Stimulated activated CD4-positive, alpha-beta T cell treated with anti-CD3 and anti-CD28 coated beads, Interleukin-1b, Interleukin-23, amount 100 ng/mL, for 1 hour (primary cell): ENCODE data around the gene RPS6KA5.
"Not testable (repeated sequence)": the region's sequence is repeated elsewhere in the genome, so short reads cannot be mapped to it uniquely, and the experiment has no call there.

ENCODE experiments used
- DNase-seq, 2 donors: peaks; one replicate each; pipeline ENCODE4 v3.0.0-alpha.2; 2020; ENCODE audit warnings: low read depth in 2 of 2

The RPS6KA5 gene

DNA sequence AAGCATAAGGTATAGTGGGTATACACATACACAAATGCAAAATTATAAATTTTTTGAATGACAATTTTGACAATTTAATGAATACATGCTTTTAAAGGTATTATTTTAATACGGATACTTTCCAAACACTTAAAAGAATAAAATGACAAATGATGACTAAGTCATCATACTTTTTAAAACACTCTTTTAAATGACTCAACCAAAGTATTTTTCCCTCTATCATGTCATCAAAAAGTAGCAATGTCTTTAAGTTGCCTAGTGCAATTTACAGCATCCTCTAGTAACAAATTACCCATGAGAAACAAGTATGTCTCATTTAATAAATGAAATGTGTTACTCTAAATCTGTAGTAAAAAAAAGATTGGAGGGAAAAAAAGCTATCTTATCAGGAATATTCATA is 73.3 kb downstream of the RPS6KA5 start:
- no peak for DNase-seq

DNA sequence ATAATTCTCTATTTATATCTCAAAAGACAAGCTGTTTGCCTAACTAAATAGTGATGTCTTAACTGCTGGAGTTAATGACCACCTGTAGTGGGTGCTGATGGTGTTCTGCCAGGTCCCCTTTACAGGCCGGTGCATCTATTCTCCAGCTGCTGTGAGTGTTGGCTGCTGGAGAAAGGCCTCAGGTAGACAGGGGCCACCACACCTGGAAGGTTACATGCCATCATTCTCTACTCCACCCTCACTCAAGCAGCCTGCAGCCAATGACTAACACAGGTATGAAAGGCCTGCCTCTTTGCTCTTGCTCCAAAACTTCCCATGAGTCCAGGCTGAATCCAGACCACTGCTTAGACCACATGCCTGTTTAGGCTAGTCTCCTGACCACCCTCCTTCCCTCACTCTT is 73.9 kb downstream of the RPS6KA5 start:
- no peak for DNase-seq

- DNase-seq = no peak
These were observed 74.7 kb downstream of the RPS6KA5 start for GRCh38 chr14:90985601-90986242.

GRCh38 chr14:90983560-90983959 is 76.9 kb downstream of the RPS6KA5 start:
- no peak for DNase-seq

GRCh38 chr14:90981636-90982035 is 78.8 kb downstream of the RPS6KA5 start:
- no peak for DNase-seq

DNA sequence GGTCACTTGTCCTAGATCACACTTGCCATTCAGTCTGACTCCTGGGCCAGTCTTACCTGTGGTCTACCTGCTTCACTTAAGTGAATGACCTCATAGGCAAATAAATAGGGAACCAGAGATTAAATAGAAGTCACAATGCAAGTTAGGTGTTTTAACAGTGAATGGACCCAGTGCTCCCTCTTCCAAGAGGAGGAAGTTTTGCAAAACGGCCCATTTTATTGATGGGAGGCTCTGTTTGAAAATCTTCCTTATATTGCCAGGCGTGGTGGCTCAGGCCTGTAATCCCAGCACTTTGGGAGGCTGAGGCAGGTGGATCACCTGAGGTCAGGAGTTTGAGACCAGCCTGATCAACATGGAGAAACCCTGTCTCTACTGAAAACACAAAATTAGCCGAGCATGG is 79.8 kb downstream of the RPS6KA5 start:
- DNase-seq = not testable (repeated sequence)

GRCh38 chr14:90979515-90979914 is 80.9 kb downstream of the RPS6KA5 start:
- DNase-seq = no peak

DNA sequence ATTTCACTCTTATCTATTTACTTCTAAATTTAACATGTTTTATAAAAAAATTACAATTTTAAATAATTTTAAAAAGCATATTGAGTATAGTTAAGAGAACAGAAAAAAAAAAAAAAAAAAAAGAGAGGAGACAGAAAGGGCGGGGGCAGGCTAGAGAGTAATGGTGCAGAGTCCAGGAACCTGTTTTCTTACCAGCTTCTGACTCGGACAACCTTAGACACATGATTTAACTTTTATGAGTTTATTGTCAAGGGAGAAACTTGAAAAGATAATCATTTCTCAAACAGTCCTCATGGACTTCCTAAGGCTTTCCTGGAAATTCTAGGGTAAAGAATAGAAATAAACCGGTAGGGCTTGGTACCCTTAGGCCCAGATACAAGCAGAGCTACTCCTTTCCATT is 84.3 kb downstream of the RPS6KA5 start:
- DNase-seq = no peak

GRCh38 chr14:90971687-90972086 is 88.8 kb downstream of the RPS6KA5 start:
- no peak for DNase-seq

DNA sequence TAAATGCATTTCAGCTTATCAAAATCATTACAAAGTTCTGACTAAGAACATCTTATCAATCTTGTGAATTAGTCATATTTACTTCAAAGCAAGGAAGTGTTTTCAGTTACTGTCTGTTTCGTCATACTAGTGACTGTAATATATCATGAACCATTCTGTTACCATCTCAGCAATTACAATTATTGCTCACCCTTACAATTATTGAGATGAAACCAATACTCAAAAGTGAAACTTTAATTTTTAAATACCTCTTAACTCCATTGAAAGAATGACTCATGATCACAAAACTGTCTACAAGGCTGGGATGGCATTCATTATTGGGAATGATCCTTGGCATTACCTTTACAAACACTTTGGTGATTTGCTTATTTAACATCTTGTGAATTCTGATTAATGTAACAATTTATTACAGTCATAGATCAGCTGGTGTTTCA is 90.3 kb downstream of the RPS6KA5 start:
- no peak for DNase-seq

DNA sequence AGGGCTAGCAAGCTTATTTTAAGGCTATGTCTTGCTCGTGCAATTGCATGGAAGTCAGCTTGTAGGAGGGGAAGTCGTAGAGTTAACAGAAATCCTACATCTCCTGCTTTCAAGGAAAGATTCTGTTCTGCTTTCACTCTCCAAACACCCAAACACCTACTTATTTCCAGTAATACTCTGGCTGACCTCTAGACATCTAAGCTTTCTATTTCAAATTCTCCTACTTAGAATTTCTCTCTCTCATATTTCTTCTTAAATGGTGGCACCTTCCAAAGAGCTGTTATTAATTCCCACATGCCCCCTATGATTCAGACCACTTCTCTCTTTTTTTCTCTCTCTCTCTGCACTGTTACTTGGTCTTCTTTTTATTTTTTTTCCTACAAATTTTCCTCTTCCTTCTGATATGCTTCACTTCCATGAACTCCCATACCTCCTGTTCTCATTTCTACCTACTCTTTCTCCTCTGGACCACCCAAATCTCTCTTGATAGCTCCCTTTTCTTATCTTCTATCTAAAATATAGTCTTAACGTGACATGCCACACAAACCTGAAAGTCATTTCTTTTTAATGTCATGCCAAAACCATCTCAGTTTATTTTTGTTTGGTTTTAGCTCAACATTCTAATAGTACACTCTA is 90.8 kb downstream of the RPS6KA5 start:
- no peak for DNase-seq

DNA sequence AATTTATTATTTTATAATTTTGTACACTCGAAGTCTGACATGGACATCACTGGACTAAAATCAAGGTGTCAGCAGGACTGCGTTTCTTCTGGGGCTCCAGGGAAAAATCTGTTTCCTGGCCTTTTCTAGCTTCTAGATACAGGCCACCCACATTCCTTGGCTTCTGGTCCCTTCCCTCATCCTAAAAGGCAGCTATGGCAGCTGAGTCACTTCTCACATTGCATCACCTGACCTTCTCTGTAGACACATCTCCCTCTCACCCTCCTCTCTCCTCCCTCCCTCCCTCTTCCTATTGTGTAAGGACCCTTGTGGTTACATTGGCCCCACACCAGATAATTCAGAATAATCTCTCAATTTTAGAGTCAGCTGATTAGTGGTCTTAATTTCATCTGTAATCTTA is 92.4 kb downstream of the RPS6KA5 start:
- no peak for DNase-seq

GRCh38 chr14:90966493-90966892 is 93.9 kb downstream of the RPS6KA5 start:
- DNase-seq = no peak

GRCh38 chr14:90965765-90966164 is 94.7 kb downstream of the RPS6KA5 start:
- no peak for DNase-seq

GRCh38 chr14:90963343-90963742 is 97.1 kb downstream of the RPS6KA5 start:
- DNase-seq = no peak

GRCh38 chr14:90962505-90963109 is 97.8 kb downstream of the RPS6KA5 start:
- DNase-seq = no peak

DNA sequence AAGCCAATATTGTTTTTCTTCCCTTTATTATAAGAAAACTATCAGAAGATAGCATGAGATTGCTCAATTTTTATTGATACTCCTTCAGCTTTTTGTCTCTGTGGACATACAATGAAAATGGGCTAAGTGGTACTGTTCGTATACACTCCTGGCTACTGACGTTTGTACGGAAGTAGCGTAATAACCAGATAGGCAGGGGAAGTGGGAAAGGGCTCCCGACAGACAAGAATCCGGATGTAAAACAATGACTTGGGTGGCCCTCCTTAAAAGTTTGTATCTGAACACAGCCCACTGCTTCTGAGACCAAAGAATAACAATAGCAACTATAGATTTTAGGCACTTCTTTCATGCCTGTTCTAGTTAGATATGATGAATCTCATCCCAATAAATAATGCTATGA is 99.6 kb downstream of the RPS6KA5 start:
- no peak for DNase-seq

GRCh38 chr14:90959344-90959743 is 101.1 kb downstream of the RPS6KA5 start:
- DNase-seq = no peak

- no peak for DNase-seq
These were observed 104.2 kb downstream of the RPS6KA5 start for GRCh38 chr14:90956273-90956672.

- DNase-seq = not testable (repeated sequence)
These were observed 106.8 kb downstream of the RPS6KA5 start for GRCh38 chr14:90953643-90954042.

DNA sequence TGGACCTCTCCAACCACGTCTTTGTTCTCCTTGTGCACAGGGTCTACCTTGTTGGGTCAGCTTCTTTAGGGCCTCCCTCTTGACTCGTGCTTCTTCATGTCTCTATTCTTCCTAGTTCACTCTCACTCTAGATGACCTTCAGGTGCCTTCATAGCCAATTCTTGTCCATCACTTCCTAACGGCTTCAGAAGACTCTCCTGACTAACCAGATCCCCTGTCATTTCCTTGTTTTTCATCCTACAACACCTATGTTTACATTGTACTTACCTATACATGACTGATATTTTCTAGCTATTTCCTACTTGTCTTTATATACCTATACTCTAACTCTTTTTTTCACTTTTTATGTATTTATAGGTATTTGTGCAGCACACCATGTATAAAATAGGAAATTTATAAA is 117.1 kb downstream of the RPS6KA5 start:
- DNase-seq = no peak

- DNase-seq = no peak
These were observed 117.9 kb downstream of the RPS6KA5 start for GRCh38 chr14:90942511-90942910.

GRCh38 chr14:90941706-90942105 is 118.7 kb downstream of the RPS6KA5 start:
- no peak for DNase-seq
